Activated T-helper 2 cell treated with anti-CD3 and anti-CD28 coated beads, Interferon-gamma antibody, Interleukin-2, Interleukin-4, amounts not matched to agents 10 μg/mL and 5 μg/mL and 100 μg/mL, durations not matched to agents 14 hours and 24 hours and 36 hours (primary cell): ENCODE data around the gene ZNF609. TPM values are rescaled to one million over a fixed set of nuclear protein-coding genes. Genes with fewer than 3 reads are reported as not detected.
"Not testable (repeated sequence)": the region's sequence is repeated elsewhere in the genome, so short reads cannot be mapped to it uniquely, and the experiment has no call there.

Experiments used
- DNase-seq: peaks from one replicate; pipeline ENCODE4 v3.0.0; 2021; ENCODE audit warnings: low spot score
- H3K27ac Mint-ChIP-seq: one replicate; pipeline ENCODE4 v1.8.0; 2021; ENCODE audit warnings: mixed read lengths
- H3K27me3 Mint-ChIP-seq: one replicate; pipeline ENCODE4 v1.8.0; 2021; ENCODE audit warnings: low read depth, mixed read lengths
- H3K36me3 Mint-ChIP-seq: one replicate; pipeline ENCODE4 v1.8.0; 2021; ENCODE audit warnings: low read depth, mixed read lengths
- H3K4me1 Mint-ChIP-seq: one replicate; pipeline ENCODE4 v1.8.0; 2021; ENCODE audit warnings: low read depth, mixed read lengths
- H3K4me3 Mint-ChIP-seq: one replicate; pipeline ENCODE4 v1.8.0; 2021; ENCODE audit warnings: low read depth, mild to moderate bottlenecking, moderate library complexity, mixed read lengths
- H3K9me3 Mint-ChIP-seq: one replicate; pipeline ENCODE4 v1.8.0; 2021; ENCODE audit warnings: mixed read lengths
- intact Hi-C: fragments of 100-400 bp; cut with micrococcal nuclease; formaldehyde crosslinking; loops from one replicate; pipeline ENCODE4 v1.15.1; 2023
- total RNA-seq: library from RNA; stranded (reverse); gene quantifications from 2 replicates; pipeline ENCODE4 v1.2.3, GENCODE V29; 2022

Gene ZNF609
- total RNA-seq, 1 donor from 2014 or later, result 50.9 TPM

GRCh38 chr15:64634027-64634426 lies 173.6 kb downstream of the ZNF609 start:
- Mint-ChIP-seq H3K9me3 (peaks cover 12% of the 10 kb centered on the region), H3K36me3 (peaks cover 47% of the 10 kb centered on the region), H3K4me1 (peaks cover 56% of the 10 kb centered on the region), H3K4me3 (peak overlapping the region; percentile 54), H3K27ac (peak overlapping the region; percentile 85), H3K27me3 (no peaks in the 10 kb centered on the region)
- intact Hi-C loops, result loop anchor here (1.0 to 2.0 kb wide), 2 partner anchors 11 to 15 kb away; no protein-coding TSS in a partner anchor
- DNase-seq, result peak; percentile 44

DNA sequence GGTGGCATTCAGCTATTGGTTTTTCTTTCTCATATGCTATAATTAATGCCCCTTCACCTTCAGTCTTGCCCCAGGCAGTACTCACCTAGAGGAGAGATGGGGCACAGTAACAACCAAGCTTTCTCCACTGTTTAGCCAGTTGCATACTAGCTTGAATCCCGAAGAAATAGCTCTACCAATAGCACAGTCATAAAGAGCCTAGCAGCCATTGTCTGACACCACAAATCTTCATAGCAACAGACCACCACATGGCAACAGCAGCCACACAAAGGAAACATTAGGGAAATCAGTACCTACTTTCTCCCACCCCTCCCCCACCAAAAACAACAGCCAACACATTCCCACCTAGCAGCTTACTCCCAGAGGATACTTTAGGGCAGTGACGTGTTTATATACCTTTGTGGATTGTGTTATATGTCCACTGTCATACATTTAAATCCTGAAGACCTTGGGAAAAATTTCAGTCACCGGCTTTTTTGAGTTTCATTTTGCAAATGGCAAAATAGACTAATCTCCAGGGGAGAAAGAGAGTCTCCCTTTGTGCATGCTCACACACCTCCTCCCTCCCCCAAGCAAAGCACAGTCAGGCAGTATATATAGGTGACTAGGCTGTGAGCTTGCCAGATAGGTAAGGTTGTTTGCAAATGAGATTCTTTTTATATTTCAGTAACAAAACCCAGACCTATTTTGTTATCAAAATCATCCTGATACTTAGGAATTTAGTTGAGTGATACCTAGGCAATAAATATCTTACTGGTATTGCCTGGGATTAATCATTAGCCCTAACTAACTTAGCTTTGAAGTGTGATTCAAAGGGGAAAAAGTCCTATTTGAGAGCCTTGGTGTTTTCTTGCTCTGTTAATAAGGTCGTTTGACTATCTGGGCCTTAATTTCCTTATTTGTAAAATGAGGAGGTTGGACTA lies 174.5 kb downstream of the ZNF609 start:
- Mint-ChIP-seq H3K4me1 (peaks cover 57% of the 10 kb centered on the region), H3K27me3 (no peaks in the 10 kb centered on the region), H3K27ac (peak overlapping the region; percentile 85), H3K9me3 (peaks cover 12% of the 10 kb centered on the region), H3K4me3 (peak overlapping the region; percentile 54), H3K36me3 (peaks cover 50% of the 10 kb centered on the region)
- DNase-seq, result peak; percentile 23
- intact Hi-C loops, result loop anchor here (1.0 to 2.0 kb wide), 2 partner anchors 12 to 14 kb away; no protein-coding TSS in a partner anchor

- H3K9me3 Mint-ChIP-seq, result peaks cover 12% of the 10 kb centered on the region
- H3K36me3 Mint-ChIP-seq, result peaks cover 46% of the 10 kb centered on the region
- DNase-seq, result no peak
- intact Hi-C loops, result loop anchor here (2.0 kb wide), 1 partner anchor 13 kb away; no protein-coding TSS in a partner anchor
- H3K4me1 Mint-ChIP-seq, result peaks cover 59% of the 10 kb centered on the region
- H3K27me3 Mint-ChIP-seq, result no peaks in the 10 kb centered on the region
- H3K4me3 Mint-ChIP-seq, result no peak overlapping the region
- peak overlapping the region; percentile 29 for H3K27ac Mint-ChIP-seq
Measured at GRCh38 chr15:64635499-64636495, 175.4 kb downstream of the ZNF609 start.

DNA sequence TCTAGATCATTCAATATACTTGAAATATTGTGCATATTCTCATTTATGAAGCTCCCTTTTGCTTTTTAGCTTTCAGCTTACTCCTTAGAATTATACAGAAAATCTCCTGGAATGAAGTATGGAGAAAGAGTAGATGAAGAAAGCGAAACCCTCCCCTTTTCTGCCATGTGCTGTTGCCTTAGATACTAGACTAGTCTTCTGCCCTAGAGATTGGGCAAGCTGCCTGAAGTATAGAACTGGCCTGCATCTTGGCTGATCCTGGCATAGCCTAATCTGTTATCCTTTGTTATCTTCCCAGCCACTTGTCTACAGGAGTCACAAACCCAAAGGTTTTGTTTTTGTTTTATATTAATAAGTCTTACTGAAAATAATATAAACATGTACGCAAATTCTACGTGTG lies 176.2 kb downstream of the ZNF609 start:
- H3K36me3 Mint-ChIP-seq, result peaks cover 46% of the 10 kb centered on the region
- H3K4me3 Mint-ChIP-seq, result no peak overlapping the region
- intact Hi-C loops, result no loop called here
- peaks cover 12% of the 10 kb centered on the region for H3K9me3 Mint-ChIP-seq
- H3K4me1 Mint-ChIP-seq, result peaks cover 61% of the 10 kb centered on the region
- H3K27ac Mint-ChIP-seq, result peak overlapping the region; percentile 2
- no peaks in the 10 kb centered on the region for H3K27me3 Mint-ChIP-seq
- DNase-seq, result no peak

GRCh38 chr15:64637412-64637811 lies 177.0 kb downstream of the ZNF609 start:
- no peak overlapping the region for H3K27ac Mint-ChIP-seq

GRCh38 chr15:64639744-64640143 lies 179.4 kb downstream of the ZNF609 start:
- H3K27me3 Mint-ChIP-seq, intact Hi-C loops, DNase-seq, H3K4me3 Mint-ChIP-seq, H3K27ac Mint-ChIP-seq: not testable (repeated sequence)
- H3K36me3 Mint-ChIP-seq, result peaks cover 59% of the 10 kb centered on the region
- H3K9me3 Mint-ChIP-seq, result peaks cover 12% of the 10 kb centered on the region
- H3K4me1 Mint-ChIP-seq, result peaks cover 49% of the 10 kb centered on the region

More at GRCh38 chr15:64637412-64637811, 177.0 kb downstream of the ZNF609 start:
- H3K4me3 Mint-ChIP-seq, result no peak overlapping the region
- H3K36me3 Mint-ChIP-seq, result peaks cover 46% of the 10 kb centered on the region
- H3K27me3 Mint-ChIP-seq, result no peaks in the 10 kb centered on the region
- no peak for DNase-seq
- H3K4me1 Mint-ChIP-seq, result peaks cover 61% of the 10 kb centered on the region
- intact Hi-C loops, result no loop called here
- H3K9me3 Mint-ChIP-seq, result peaks cover 12% of the 10 kb centered on the region

GRCh38 chr15:64640146-64640871 lies 179.9 kb downstream of the ZNF609 start:
- peaks cover 44% of the 10 kb centered on the region for H3K4me1 Mint-ChIP-seq
- H3K9me3 Mint-ChIP-seq, result peaks cover 12% of the 10 kb centered on the region
- H3K27me3 Mint-ChIP-seq, result no peaks in the 10 kb centered on the region
- peak overlapping the region; percentile 13 for H3K4me3 Mint-ChIP-seq
- H3K27ac Mint-ChIP-seq, result peak overlapping the region; percentile 38
- intact Hi-C loops, result no loop called here
- DNase-seq, result no peak
- peaks cover 58% of the 10 kb centered on the region for H3K36me3 Mint-ChIP-seq

- H3K36me3 Mint-ChIP-seq, result peaks cover 44% of the 10 kb centered on the region
- no peak overlapping the region for H3K27ac Mint-ChIP-seq
- intact Hi-C loops, result no loop called here
Measured at GRCh38 chr15:64642875-64643274, 182.5 kb downstream of the ZNF609 start.

DNA sequence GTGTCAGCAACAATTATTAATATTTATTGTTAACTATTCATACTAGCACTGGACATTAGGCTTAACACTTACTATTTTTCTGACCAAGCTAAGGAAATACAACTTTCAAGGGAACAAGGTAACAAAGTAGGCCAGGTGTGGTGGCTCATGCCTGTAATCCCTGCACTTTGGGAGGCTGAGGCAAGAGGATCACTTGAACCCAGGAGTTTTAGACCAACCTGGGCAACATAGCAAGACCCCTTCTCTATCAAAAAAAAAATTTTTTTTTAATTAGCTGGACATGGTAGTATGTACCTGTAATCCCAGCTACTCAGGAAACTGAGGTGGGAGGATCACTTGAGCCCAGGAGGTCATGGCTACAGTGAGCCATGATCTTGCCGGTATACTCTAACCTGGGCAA lies 183.3 kb downstream of the ZNF609 start:
- no peak for DNase-seq
- Mint-ChIP-seq H3K27me3 (no peaks in the 10 kb centered on the region), H3K4me1 (peaks cover 31% of the 10 kb centered on the region), H3K9me3 (no peaks in the 10 kb centered on the region), H3K36me3 (peaks cover 37% of the 10 kb centered on the region), H3K4me3 (no peak overlapping the region), H3K27ac (no peak overlapping the region)
- intact Hi-C loops, result no loop called here

More at GRCh38 chr15:64642875-64643274, 182.5 kb downstream of the ZNF609 start:
- peaks cover 28% of the 10 kb centered on the region for H3K4me1 Mint-ChIP-seq
- H3K27me3 Mint-ChIP-seq, result no peaks in the 10 kb centered on the region
- H3K4me3 Mint-ChIP-seq, result no peak overlapping the region
- no peak for DNase-seq
- H3K9me3 Mint-ChIP-seq, result no peaks in the 10 kb centered on the region

GRCh38 chr15:64644811-64645210 lies 184.4 kb downstream of the ZNF609 start:
- DNase-seq, H3K9me3 Mint-ChIP-seq, H3K4me3 Mint-ChIP-seq, H3K27me3 Mint-ChIP-seq, H3K27ac Mint-ChIP-seq, intact Hi-C loops: not testable (repeated sequence)
- H3K4me1 Mint-ChIP-seq, result peaks cover 29% of the 10 kb centered on the region
- H3K36me3 Mint-ChIP-seq, result peaks cover 32% of the 10 kb centered on the region

DNA sequence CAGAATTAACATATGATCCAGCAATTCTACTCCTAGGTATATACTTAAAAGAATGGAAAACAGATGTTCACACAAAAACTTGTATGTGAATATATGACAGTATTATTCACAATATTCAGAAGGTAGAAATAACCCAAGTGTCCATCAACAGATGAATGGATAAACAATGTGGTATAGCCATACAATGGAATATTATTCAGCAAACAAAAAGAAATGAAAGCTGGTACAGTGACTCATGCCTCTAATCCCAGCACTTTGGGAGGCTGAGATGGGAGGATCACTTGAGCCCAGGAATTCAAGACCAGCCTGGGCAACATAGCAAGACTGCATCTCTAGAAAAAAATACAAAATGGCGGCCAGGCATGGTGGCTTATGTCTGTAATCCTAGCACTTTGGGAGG lies 185.6 kb downstream of the ZNF609 start:
- DNase-seq, result no peak
- peaks cover 27% of the 10 kb centered on the region for H3K36me3 Mint-ChIP-seq
- H3K27ac Mint-ChIP-seq, result no peak overlapping the region
- no peaks in the 10 kb centered on the region for H3K27me3 Mint-ChIP-seq
- no peak overlapping the region for H3K4me3 Mint-ChIP-seq
- intact Hi-C loops, result no loop called here
- no peaks in the 10 kb centered on the region for H3K9me3 Mint-ChIP-seq
- H3K4me1 Mint-ChIP-seq, result peaks cover 22% of the 10 kb centered on the region

- Mint-ChIP-seq H3K9me3 (no peaks in the 10 kb centered on the region), H3K4me3 (no peak overlapping the region), H3K27me3 (no peaks in the 10 kb centered on the region), H3K4me1 (peaks cover 27% of the 10 kb centered on the region), H3K27ac (no peak overlapping the region), H3K36me3 (peaks cover 24% of the 10 kb centered on the region)
- no peak for DNase-seq
- intact Hi-C loops, result no loop called here
Measured at GRCh38 chr15:64647367-64647766, 187.0 kb downstream of the ZNF609 start.
